ENCODE results near the gene GALNT9. TPM values are rescaled to one million over a fixed set of nuclear protein-coding genes. Genes with fewer than 3 reads are reported as not detected.

The GALNT9 gene
- total RNA-seq, 1 donor from 2014 or later: 0.08 TPM

- no peak for DNase-seq (ENCODE audit: low read depth)
Observed at GRCh38 chr12:132344601-132345000, 15.2 kb upstream of the GALNT9 start.

GRCh38 chr12:132344181-132344580 is 14.8 kb upstream of the GALNT9 start:
- DNase-seq (ENCODE audit: low read depth): no peak

GRCh38 chr12:132343294-132344004 is 14.1 kb upstream of the GALNT9 start:
- DNase-seq (ENCODE audit: low read depth): no peak

- DNase-seq (ENCODE audit: low read depth): no peak
Observed at GRCh38 chr12:132342251-132343227, 13.2 kb upstream of the GALNT9 start.

GRCh38 chr12:132341318-132342050 is 12.1 kb upstream of the GALNT9 start:
- DNase-seq (ENCODE audit: low read depth): no peak

GRCh38 chr12:132340266-132341035 is 11.1 kb upstream of the GALNT9 start:
- no peak for DNase-seq (ENCODE audit: low read depth)

GRCh38 chr12:132339856-132340255 is 10.5 kb upstream of the GALNT9 start:
- no peak for DNase-seq (ENCODE audit: low read depth)

- DNase-seq (ENCODE audit: low read depth): no peak
Observed at GRCh38 chr12:132338781-132339180, 9.4 kb upstream of the GALNT9 start.

- DNase-seq (ENCODE audit: low read depth): no peak
Observed at GRCh38 chr12:132338311-132338710, 8.9 kb upstream of the GALNT9 start.

GRCh38 chr12:132337557-132337956 is 8.2 kb upstream of the GALNT9 start:
- no peak for DNase-seq (ENCODE audit: low read depth)

- no peak for DNase-seq (ENCODE audit: low read depth)
Observed at GRCh38 chr12:132336451-132337413, 7.3 kb upstream of the GALNT9 start.

- no peak for DNase-seq (ENCODE audit: low read depth)
Observed at GRCh38 chr12:132335179-132335756, 5.9 kb upstream of the GALNT9 start.

GRCh38 chr12:132333766-132334165 is 4.4 kb upstream of the GALNT9 start:
- no peak for DNase-seq (ENCODE audit: low read depth)

GRCh38 chr12:132333273-132333672 is 3.9 kb upstream of the GALNT9 start:
- no peak for DNase-seq (ENCODE audit: low read depth)

- no peak for DNase-seq (ENCODE audit: low read depth)
Observed at GRCh38 chr12:132330549-132330881, 1.1 kb upstream of the GALNT9 start.

GRCh38 chr12:132329720-132330548 is 545 bp upstream of the GALNT9 start:
- no peak for DNase-seq (ENCODE audit: low read depth)

GRCh38 chr12:132328282-132329029 is 933 bp downstream of the GALNT9 start:
- no peak for DNase-seq (ENCODE audit: low read depth)
